GM21786 (cell line): ENCODE data around the gene LAMA2.
"Not testable (repeated sequence)": the region's sequence is repeated elsewhere in the genome, so short reads cannot be mapped to it uniquely, and the experiment has no call there.

Source experiments
- ATAC-seq: cut with Tn5 transposase; IDR thresholded peaks from one replicate; pipeline ENCODE4 v1.9.1; 2021; ENCODE audit not compliant: unreplicated experiment

Gene LAMA2

DNA sequence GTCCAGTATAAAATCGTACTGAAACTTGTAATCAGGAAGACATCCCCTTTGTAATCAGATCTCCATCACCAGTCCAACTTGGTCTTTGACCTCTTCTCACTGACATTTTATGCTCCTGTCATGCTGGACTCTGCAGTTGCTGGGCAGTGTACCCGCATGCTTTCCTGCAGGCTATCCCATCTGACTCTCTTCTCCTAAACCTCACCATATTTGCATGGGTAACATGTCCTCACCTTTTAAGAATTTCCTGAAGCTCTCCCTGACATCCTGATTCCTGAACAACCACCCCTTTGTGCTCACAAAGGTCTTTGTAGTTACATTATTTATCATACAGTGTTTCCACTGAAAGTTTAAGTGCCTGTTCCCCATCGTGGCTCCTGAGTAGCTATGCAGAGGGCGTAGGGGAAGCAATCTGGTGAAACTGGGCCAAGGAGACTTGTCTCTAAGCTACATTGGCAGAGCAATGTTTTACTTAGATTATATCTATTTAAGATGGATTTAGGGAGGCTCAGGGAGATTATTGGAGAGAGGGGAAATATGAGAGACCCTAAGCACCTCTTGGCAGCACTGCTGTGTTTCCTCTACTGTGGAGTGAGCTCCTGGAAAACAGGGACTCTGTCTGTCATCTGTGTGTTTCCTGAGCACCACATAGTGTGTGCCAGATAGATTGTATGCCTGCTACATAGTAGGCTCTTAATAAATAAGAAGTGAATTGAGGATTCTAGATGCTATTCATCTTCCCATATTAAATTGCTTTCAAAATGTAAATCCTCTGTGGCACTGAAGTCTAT, 124.0 kb downstream of the LAMA2 start:
- ATAC-seq, result no peak

DNA sequence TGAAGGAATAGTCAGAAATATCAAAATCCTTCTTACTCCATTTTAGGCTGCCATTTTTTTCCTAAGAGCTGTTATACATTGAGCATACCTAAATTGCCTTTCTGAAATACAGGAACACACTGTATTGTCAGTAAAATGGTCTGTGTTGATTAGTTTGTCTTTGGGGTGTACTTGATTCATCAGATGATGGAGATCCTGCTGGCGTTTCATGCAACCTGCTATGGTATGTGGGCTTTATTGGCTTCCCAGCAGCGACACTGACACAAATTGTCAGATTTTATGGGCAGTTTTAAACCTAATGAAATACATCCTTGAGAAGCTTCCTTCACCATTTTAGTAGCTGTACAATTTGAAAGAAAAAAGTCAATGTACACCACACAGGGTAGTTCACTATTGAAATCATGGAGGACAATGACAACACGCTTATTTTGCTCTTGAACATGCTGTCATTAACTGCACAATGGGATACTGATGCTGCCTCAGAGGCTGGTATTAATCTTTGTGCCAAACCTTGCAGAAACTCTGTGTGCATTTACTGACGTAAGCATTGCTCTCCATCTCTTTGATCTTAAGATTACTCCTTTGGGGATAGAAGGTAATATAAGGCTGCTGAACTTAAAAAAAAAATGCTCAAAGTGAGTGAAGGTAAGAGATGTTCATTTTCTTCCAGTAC, 124.9 kb downstream of the LAMA2 start:
- ATAC-seq, result no peak

DNA sequence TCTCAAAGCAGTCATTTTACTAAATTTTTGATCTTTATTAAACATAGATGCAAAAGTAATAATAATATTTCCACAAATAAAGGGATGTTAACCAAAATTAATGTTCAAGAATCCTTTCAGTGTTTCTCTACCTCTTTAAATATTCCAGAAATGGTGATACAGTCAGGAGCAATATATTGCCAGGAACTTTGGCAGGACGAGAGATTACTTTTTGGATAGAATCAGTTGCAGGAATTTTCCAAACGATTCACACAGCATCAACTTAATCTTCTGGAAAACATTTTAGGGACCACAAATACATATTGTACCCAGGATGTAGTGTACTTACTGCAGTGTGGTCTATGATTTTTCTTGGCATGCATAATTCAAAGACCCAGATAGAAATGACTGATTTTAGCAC, 125.7 kb downstream of the LAMA2 start:
- no peak for ATAC-seq

DNA sequence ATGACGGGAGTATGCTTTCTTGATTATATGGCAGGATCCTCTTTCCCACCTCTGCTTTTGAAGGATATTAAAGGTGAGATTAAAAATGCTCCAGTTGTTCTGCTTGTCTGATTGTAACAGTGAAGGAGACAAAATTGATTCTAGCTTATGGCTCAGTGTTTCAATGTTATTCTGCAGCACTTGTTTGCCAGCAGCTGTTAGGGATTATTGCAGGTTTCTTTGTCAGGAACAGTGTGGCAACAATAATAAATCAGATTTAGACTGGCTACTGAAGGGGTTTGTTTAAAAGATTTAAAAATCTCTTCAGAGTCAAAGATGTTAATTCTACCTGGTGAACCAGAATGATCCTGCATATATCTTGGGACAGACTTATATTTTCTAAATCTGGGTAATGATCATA, 126.9 kb downstream of the LAMA2 start:
- no peak for ATAC-seq

DNA sequence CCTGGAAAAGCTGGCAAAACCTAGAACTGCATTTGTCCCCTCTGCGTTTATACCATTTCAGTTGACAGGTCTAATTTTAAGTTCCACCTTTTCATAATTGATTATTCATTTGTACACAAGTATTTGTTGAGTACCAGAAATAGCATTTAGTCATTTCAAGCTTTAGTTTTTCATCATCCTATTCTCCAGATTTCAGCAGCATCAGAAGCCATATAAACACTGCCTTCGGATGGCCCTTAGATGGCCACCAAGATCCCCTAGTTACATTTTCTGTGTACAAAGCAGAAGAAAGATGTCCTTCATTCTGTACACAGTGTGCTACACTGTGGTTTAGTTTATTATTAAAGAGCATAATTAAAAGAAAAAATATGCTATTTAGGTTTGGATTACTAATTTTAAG, 131.4 kb downstream of the LAMA2 start:
- no peak for ATAC-seq

DNA sequence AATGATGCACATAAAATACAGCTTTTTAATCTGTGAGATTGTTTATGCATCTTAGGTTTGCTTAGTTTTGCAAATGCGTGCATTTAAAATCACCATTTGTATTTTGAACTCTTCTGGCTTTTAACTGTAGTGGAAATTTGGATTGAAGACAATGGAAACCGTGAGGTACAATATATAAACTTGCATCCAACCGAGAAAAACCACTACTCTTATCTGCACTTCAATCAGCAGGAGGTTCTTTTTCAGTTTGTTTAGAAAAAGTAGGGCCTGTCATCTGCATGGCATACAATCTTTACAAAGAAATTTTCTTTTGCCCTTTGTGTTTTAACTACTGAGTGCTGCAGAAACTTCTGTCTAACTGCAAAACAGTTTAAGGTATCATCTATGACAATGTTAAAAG, 132.8 kb downstream of the LAMA2 start:
- no peak for ATAC-seq

DNA sequence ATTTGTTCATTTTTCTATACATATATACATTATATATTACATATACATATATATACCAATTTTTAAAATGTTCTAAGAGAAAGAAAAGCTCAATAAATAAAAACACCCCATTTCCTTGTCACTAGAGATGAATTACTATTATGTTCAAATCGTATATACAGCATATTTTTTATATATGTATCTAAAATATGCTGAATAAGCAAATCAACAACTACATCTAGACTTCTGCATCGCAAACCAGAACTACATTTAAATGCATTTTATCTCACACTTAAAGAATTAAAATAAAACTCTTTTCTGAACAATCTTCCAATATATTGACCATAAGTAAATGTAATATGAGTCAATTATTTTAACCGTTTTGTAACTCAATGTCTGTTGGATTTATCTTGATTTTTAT, 133.9 kb downstream of the LAMA2 start:
- no peak for ATAC-seq

DNA sequence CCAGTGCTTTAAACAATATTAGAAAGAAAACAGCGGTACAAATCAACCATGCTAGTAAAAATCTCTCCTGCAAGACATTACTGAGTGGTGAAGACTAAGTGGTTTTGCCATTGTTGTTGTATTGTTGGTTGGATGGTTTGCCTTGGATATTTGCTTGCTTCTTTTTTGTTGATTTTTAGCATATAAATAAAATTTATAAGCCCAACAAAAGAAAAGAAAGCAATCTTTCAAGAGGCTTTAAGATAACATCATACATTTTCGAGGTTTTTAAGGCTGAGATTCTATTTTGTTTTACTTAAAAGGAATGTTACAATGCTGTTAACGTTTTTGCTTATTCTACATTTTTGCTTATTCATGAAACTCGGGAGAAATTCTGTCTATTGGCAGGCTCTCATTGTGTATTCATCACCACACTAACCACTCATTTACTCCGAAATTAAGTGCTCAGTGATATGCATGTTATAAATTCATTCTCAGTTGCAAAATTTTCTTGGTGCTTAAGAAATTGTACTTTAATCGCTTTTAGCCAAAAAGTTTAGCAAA, 139.1 kb downstream of the LAMA2 start:
- ATAC-seq, result no peak

DNA sequence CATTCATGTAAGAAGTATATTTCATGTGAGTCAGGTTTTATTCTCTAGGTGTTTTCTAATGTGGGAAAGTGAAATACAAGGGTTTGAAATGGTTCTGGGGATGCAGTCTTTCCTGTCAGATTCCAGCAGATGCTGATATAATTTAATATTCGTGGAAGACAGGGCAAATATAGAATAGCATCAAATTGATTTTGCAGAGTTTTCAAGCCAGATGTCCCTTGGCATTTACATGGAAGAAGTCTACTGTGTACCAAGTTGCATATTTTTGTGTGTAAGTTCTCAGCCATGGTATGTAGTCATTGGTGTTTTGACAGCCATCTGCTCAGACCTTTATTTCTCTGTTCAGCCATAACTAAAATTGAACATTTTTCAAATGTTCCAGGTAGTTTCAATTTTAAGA, 143.7 kb downstream of the LAMA2 start:
- no peak for ATAC-seq

DNA sequence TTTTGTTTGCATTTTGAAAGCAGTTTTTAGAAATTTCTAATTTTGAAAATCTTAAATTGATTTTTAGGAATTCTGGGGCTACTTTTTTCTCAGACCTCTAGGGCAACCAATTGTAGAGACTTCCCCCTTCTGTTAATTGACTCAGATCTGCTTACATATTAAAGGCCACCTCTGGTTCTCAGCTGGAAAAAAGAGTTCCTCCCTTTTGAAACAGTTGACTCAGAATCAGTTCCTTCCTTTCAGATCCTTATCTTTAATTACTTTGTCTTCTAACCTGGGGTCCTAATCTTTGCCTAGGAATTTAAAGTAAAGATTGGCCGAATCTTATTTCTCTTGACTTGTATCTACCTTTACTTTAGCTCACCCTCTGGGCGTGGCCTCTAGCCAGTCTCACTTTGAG, 146.8 kb downstream of the LAMA2 start:
- no peak for ATAC-seq

DNA sequence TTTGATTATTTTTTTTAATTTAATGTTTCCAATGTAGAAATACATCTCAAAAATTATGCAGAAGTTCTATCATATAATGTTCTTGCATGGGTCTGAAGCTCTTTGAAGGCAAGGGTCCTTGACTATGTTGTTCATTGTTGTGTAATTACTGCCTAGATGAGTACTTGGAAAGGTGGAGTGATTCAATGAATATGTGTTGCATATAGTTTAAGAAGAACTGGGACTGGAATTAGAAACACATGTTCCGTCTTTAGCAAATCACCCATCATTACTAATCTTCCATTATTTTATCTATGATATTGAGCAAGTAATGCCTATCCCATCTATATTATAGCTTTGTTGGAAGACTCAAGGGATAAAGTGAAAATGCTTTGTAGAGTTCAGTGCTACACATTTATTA, 147.3 kb downstream of the LAMA2 start:
- no peak for ATAC-seq

DNA sequence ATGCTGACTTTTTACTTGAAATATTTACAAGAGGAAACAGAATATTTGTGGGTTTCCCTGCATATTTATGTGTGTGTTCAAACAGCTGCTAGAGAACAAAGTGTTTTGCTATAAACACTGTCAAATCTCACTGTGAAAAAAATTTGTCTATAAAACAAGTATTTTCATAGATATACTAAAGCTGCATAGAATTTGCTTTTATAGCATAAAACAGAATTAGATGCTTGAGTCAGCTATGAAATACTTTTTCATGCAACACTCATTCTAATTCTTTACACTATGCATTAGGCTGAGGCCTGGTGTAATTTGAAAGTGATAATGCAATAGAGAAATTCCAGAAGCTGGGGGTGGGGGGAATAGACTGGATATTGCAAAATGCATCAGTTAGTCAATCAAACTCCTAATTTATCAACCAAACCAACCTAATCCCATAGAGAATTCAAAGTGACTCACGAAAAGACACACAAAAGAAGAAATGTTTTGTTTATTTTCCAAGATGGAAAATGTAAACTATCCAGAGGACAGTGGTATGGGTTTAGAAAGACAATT, 148.2 kb downstream of the LAMA2 start:
- no peak for ATAC-seq

DNA sequence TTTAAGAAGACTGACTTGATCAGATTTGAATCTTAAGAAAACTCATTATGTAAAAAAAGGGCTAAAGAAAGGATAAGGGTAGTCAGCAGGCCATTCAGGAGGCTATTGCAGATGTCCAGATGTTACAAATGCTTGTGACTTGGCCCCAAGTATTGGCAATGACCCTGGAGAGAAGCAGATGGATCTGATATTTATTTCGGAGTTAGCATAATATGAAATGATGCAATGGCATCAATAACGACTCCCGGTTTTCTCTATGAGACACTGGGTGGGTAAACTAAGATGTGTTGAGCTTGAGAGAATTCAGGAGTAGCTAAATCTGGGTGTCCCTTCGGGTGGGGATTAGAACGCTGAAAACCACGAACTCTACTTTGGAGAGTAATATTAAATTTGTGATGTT, 149.7 kb downstream of the LAMA2 start:
- ATAC-seq, result no peak

DNA sequence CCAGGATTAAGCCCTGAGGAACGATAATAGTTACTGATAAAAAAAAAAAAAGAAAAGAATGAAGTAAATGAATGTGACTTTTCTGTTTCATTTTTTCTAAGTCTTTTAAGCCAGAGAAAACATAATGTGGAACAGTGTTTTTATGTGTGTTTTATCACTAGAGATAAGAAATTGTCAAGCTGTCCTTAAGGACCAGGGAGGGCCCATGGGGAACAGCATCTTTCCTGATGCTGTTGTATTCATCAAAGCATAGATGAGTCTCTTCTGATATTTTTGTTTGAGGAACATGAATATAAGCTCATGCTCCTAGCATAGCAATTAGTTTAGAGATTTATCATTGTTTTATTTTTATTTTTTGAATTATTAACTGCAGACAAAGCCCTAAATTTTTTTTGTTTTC, 150.2 kb downstream of the LAMA2 start:
- ATAC-seq, result no peak

DNA sequence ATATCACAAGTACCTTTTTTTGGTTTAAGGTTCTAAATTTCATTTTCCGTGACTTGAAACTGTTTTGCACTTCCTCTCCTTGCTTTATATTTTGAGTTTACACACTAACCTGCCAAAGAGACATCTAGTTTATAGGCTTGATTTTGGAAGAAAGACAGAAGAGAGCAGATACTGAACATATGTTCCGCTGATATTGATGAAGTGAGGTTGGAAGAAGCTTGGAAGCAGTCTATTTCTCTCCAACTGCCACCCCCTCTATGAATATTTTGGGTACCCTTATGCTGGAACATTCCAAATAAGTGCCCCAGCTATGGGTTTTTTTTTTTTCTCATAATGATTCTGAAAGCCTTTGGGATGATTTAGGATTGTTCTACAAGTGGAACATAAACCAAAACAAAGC, 150.6 kb downstream of the LAMA2 start:
- no peak for ATAC-seq

DNA sequence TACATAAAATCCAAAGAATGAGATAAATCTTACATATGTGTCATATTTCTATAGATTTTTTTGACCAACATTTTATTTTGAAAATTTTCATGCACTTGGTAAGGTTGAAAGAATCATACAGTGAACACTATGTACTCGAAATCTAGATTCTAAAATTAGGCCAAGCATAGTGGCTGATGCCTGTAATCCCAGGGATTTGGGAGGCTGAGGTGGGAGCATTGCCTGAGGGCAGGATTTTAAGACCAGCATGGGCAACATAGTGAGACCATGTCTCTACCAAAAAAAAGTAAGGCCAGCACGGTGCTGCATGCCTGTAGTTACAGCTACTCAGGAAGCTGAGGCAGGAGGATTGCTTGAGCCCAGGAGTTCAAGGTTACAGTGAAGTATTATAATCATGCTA, 158.6 kb downstream of the LAMA2 start:
- ATAC-seq, result no peak

DNA sequence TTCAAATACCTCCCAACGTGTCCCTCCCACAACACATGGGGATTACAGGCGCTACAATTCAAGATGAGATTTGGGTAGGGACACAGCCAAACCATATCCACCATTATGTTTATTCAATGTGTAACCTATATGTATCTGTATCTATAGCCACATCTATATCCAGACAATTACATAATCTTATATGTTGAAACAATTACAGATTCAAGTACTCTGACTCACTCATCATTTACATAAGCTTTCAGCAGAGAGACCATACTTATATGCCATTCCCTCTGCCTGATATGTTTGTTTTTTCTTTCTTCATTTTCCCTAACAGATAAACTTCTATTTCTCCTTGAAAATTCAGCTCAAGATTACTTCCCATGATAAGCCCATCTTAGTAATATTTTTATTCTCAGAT, 163.6 kb downstream of the LAMA2 start:
- ATAC-seq, result no peak

DNA sequence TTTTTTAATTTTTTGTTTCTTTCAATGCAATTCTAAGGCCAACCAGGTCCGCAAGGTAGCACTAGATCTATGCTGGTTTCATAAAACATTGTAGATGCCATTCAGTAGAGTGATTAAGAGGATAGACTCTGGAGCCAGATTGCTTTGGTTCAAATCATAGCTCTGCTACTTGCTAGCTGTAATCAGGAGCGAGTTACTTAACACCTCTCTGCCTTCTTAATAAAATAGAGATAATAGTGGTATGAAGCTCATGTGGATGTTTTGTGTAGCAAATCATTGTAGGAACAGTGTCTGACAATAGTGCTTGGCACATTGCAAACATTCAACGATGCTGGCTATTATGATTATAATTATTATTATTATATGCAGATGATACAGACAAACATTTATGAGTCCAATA, 164.9 kb downstream of the LAMA2 start:
- no peak for ATAC-seq

DNA sequence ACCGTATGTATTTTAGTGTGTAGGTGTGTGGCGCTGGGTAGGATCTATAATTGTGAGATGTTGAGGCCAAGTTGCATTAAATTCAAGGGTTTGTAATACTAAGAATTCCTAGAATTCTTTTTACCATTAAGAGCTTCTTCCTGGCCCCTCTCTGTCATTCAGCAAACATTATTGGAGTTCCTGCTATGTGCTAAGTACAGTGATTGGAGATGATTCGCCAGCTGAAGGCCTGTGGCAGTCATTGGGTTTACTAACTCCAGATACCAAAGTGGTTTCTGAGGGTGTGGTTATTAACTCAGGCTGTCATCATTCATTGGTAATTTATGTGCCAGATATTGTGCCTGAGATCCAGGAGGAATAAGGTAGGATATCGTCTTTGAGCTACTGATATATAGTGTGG, 167.1 kb downstream of the LAMA2 start:
- ATAC-seq, result no peak

DNA sequence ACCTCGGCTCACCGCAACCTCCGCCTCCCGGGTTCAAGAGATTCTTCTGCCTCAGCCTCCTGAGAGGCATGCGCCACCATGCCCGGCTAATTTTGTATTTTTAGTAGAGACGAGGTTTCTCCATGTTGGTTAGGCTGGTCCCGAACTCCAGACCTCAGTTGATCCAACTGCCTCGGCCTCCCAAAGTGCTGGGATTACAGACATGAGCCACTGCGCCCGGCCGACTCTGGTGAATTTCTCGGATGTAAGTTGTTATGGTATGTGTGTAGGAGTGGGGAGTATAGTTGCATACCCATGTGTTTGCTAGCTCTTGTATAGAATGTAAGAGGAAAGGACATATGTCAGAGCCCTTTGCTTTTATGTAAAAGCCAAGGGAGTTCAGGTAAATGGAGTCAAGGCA, 170.2 kb downstream of the LAMA2 start:
- not testable (repeated sequence) for ATAC-seq

DNA sequence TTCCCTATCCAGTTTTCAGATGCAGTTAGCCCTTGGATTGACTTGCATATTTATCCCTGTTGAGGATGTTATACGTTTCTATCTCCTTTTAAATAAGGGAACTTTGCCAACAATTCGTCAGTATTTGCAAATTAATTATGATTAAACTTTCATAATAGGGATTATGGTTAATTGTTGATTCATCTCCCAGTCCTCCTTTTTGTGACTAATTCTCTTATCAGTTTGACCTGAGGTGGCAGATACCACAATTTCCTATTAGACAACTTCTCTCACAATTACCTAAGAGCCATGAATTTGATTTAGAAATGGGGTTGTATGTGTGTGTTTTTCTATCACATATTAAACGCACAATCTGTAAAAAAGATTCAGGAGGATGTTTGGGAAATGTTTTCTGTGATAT, 172.9 kb downstream of the LAMA2 start:
- no peak for ATAC-seq

DNA sequence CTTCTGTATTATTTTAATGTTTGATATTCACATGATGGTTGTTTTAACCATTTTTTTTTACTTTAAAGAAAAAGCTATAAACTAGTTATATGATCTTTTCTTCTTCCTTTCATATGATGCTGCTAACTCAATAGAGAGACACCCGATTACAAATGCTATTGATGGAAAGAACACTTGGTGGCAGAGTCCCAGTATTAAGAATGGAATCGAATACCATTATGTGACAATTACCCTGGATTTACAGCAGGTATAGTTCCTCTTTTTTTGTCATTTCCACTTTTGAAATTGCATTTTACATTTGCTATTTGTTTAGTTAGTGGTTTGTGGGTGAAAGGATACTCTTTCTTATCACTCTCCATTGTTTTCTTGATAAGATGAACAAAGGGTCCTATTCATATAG, 176.7 kb downstream of the LAMA2 start:
- no peak for ATAC-seq
